Tibial artery (tissue), 4 donors: ENCODE results near the gene P4HA1.
"Not testable (repeated sequence)": the region's sequence is repeated elsewhere in the genome, so short reads cannot be mapped to it uniquely, and the experiment has no call there.

ENCODE experiments used
- DNase-seq, 2 donors: peaks; one replicate each; pipeline ENCODE4 v3.0.0-alpha.2; 2019
- H3K27ac ChIP-seq, 2 donors: fragments of 200-600 bp; sonication (generic) in 1 of 2; 1 replicate in 1 of 2; 2 replicates in 1 of 2; pipeline ENCODE4 v1.5.1; 2018 to 2019; ENCODE audit warnings: mild to moderate bottlenecking in 1 of 2
- H3K27me3 ChIP-seq, 2 donors: fragments of 200-600 bp; sonication (generic) in 1 of 2; one replicate each; pipeline versions ENCODE4 v1.5.1 to v1.6.0; 2016 to 2019
- H3K36me3 ChIP-seq, 3 donors: fragments of 200-600 bp; sonication (generic) in 2 of 3; one replicate each; pipeline ENCODE4 v1.5.1; 2016 to 2019; ENCODE audit warnings: mild to moderate bottlenecking in 2 of 3
- H3K4me1 ChIP-seq, 4 donors: fragments of 200-600 bp; sonication (generic) in 2 of 4; 1 replicate in 3 of 4; 2 replicates in 1 of 4; pipeline ENCODE4 v1.5.1; 2016 to 2019
- H3K4me3 ChIP-seq, 2 donors: fragments of 200-600 bp; sonication (generic) in 1 of 2; 1 replicate in 1 of 2; 2 replicates in 1 of 2; pipeline ENCODE4 v1.5.1; 2018 to 2019; ENCODE audit warnings: mild to moderate bottlenecking in 2 of 2
- H3K9me3 ChIP-seq, 3 donors: fragments of 200-600 bp; sonication (generic) in 1 of 3; one replicate each; pipeline ENCODE4 v1.5.1; 2016 to 2019
- intact Hi-C: fragments of 100-400 bp; cut with DNase I; formaldehyde crosslinking; loops from one replicate; pipeline ENCODE4 v1.15.0; 2023; ENCODE audit warnings: low total_unique reads
- TF ChIP-seq, protein P1 (sequence below), 2 experiments: fragments of 200-600 bp in 1 of 2; fragments of 450-650 bp in 1 of 2; IDR thresholded peaks; one replicate each; pipeline ENCODE4 v1.5.1; 2017 to 2019; ENCODE audit warnings: antibody characterized with exemption in 2 of 2, mild to moderate bottlenecking in 1 of 2, moderate library complexity in 1 of 2

Gene P4HA1

DNA sequence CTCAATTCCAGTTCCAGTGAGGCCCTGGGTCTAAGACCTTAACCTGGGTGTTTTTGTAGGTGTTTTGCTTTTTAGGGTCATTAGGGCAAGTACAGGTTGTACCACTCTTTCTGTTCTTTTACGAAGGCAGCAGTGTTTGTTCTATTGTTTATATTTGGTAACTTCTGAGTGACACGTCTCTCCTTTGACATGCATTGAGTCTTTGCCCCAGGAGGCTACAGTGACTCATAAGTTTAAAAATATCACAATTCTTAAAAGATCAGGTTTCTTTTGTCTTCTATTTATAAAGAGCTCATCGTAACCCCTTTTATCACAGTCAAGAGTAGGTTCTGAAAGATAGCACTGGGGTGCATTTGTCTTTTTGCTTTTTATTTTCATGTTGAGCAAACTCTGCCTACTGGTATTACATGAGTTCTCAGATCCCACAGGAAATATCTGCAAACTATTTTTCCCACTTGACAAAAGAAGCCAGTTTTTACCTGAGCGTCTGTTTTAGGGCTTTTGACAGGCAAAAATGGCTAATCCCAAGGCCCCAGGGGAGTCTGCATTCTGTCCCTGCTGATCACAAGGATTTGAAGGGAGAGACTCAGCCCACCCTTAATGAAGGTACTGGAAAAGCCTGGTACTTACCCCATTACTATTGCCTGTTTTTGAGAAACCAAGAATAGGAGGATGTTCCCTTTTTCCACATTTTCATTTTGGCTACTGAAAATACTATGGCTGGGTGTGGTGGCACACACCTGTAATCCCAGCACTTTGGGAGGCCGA is 21.5 kb upstream of the P4HA1 start:
- Histone ChIP-seq H3K9me3 (no peaks in the 10 kb centered on the region), H3K4me3 (no peak overlapping the region), H3K27me3 (no peaks in the 10 kb centered on the region), H3K36me3 (peaks cover 0 to 34% (median 4%) of the 10 kb centered on the region in 3 donors), H3K4me1 (peaks cover 0 to 19% (median 0%) of the 10 kb centered on the region in 4 donors), H3K27ac (peak overlapping the region; percentile 33 to 57)
- DNase-seq: no peak
- intact Hi-C loops: no loop called here
- TF ChIP-seq, protein P1, sequence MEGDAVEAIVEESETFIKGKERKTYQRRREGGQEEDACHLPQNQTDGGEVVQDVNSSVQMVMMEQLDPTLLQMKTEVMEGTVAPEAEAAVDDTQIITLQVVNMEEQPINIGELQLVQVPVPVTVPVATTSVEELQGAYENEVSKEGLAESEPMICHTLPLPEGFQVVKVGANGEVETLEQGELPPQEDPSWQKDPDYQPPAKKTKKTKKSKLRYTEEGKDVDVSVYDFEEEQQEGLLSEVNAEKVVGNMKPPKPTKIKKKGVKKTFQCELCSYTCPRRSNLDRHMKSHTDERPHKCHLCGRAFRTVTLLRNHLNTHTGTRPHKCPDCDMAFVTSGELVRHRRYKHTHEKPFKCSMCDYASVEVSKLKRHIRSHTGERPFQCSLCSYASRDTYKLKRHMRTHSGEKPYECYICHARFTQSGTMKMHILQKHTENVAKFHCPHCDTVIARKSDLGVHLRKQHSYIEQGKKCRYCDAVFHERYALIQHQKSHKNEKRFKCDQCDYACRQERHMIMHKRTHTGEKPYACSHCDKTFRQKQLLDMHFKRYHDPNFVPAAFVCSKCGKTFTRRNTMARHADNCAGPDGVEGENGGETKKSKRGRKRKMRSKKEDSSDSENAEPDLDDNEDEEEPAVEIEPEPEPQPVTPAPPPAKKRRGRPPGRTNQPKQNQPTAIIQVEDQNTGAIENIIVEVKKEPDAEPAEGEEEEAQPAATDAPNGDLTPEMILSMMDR (IDR thresholded peaks at IDR 0.05): no peak

- no peaks in the 10 kb centered on the region for H3K27me3 ChIP-seq
- no peak for DNase-seq
- H3K36me3 ChIP-seq: peaks cover 0 to 22% (median 4%) of the 10 kb centered on the region in 3 donors
- intact Hi-C loops: no loop called here
- peaks cover 0 to 22% (median 0%) of the 10 kb centered on the region in 4 donors for H3K4me1 ChIP-seq
- no peak overlapping the region for H3K27ac ChIP-seq
- H3K9me3 ChIP-seq: no peaks in the 10 kb centered on the region
- TF ChIP-seq, protein P1 (IDR thresholded peaks at IDR 0.05): no peak
- no peak overlapping the region for H3K4me3 ChIP-seq
Measured at GRCh38 chr10:73116017-73116416, 19.4 kb upstream of the P4HA1 start.

DNA sequence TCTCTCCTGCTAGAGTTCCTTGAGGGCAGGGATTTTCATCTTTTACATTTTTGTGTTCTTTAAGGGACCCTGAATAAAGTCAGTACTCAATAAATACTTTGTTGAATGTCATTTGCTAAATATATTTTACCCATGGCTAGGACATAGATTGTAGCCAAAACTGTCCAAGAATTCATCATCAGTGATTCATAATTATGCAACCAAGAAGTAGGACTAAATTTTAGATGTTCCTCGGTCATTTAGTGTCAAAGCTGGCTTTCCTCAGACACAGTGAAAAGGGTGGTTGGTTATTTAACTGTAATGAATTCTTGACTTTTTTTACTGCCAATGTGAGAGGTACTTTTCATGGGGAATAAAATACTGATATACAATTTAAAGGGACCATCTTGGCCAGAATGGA is 16.9 kb upstream of the P4HA1 start:
- H3K27me3 ChIP-seq: no peaks in the 10 kb centered on the region
- H3K4me3 ChIP-seq: no peak overlapping the region
- no peaks in the 10 kb centered on the region for H3K9me3 ChIP-seq
- H3K36me3 ChIP-seq: peaks cover 0 to 10% (median 0%) of the 10 kb centered on the region in 3 donors
- TF ChIP-seq, protein P1 (IDR thresholded peaks at IDR 0.05): no peak
- intact Hi-C loops: no loop called here
- H3K27ac ChIP-seq: peak overlapping the region in 1 of 2 donors; percentile 23
- no peak for DNase-seq
- peaks cover 0 to 24% (median 0%) of the 10 kb centered on the region in 4 donors for H3K4me1 ChIP-seq

DNA sequence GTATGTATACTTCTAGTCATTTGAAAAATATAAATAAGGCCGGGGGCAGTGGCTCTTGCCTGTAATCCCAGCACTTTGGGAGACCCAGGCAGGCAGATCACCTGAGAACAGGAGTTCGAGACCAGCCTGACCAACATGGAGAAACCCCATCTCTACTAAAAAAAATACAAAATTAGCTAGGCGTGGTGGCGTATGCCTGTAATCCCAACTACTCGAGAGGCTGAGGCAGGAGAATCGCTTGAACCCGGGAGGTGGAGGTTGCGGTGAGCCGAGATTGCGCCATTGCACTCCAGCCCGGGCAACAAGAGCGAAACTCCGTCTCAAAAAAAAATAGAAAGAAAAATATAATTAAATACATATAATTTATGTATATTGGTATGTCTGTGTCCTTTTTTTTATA is 15.4 kb upstream of the P4HA1 start:
- H3K9me3 ChIP-seq, H3K27ac ChIP-seq, H3K4me3 ChIP-seq, DNase-seq, H3K27me3 ChIP-seq, intact Hi-C loops: not testable (repeated sequence)
- Histone ChIP-seq H3K4me1 (peaks cover 0 to 14% (median 0%) of the 10 kb centered on the region in 4 donors), H3K36me3 (peaks cover 0 to 11% (median 0%) of the 10 kb centered on the region in 3 donors)

GRCh38 chr10:73110345-73110849 is 13.7 kb upstream of the P4HA1 start, which contains the start of gene NUDT13:
TSS of gene NUDT13 (plus strand) at chr10:73110455. CDS start at chr10:73114366, 3,911 bp downstream.
- TF ChIP-seq, protein P1 (IDR thresholded peaks at IDR 0.05): no peak
- H3K4me1 ChIP-seq: peaks cover 0 to 14% (median 0%) of the 10 kb centered on the region in 4 donors
- peak within 1 kb of the TSS; percentile 49 to 62 for H3K4me3 ChIP-seq
- H3K27ac ChIP-seq: peak within 1 kb of the TSS; percentile 81 to 87
- intact Hi-C loops: no loop called here
- H3K36me3 ChIP-seq: peaks cover 0 to 4% (median 0%) of the 10 kb centered on the region in 3 donors
- H3K9me3 ChIP-seq: no peaks in the 10 kb centered on the region
- DNase-seq: peak; percentile 78 to 85
- no peaks in the 10 kb centered on the region for H3K27me3 ChIP-seq

- intact Hi-C loops, H3K36me3 ChIP-seq, H3K9me3 ChIP-seq, DNase-seq, H3K27me3 ChIP-seq, H3K27ac ChIP-seq, H3K4me3 ChIP-seq: not testable (repeated sequence)
- H3K4me1 ChIP-seq: peaks cover 0 to 14% (median 0%) of the 10 kb centered on the region in 4 donors
Measured at GRCh38 chr10:73109248-73109652, 12.6 kb upstream of the P4HA1 start.
